Ovary (tissue), 10 donors: Measurements from ENCODE around the gene TGM1. TPM values are rescaled to one million over a fixed set of nuclear protein-coding genes. Genes with fewer than 3 reads are reported as not detected.
A peak's percentile ranks its signal among the peaks of the same experiment; 100 is the strongest.

Experiments
- DNase-seq, 5 donors: peaks; one replicate each; pipeline ENCODE4 v3.0.0-alpha.2; 2019 to 2020
- H3K27ac ChIP-seq, 2 donors: fragments of 200-600 bp; one replicate each; pipeline versions ENCODE4 v1.5.1 to v1.8.0; 2019 to 2022
- H3K27me3 ChIP-seq: fragments of 200-600 bp; one replicate; pipeline ENCODE4 v1.8.0; 2022
- H3K36me3 ChIP-seq: fragments of 200-600 bp; sonication (generic); one replicate; pipeline ENCODE4 v1.5.1; 2019
- H3K4me1 ChIP-seq: one replicate; pipeline ENCODE4 v1.8.1; 2013; ENCODE audit warnings: mild to moderate bottlenecking, moderate library complexity; ENCODE audit not compliant: insufficient read depth
- H3K4me3 ChIP-seq: fragments of 200-600 bp; sonication (generic); one replicate; pipeline ENCODE4 v1.5.1; 2017
- H3K9me3 ChIP-seq, 2 donors: fragments of 200-600 bp in 1 of 2; sonication (generic) in 1 of 2; one replicate each; pipeline versions ENCODE4 v1.5.1 to v1.8.1; 2013 to 2019; ENCODE audit warnings: mild to moderate bottlenecking in 1 of 2, moderate library complexity in 1 of 2
- CTCF ChIP-seq, 3 donors: fragments of 450-650 bp in 2 of 3; fragments of 200-600 bp in 1 of 3; IDR thresholded peaks; one replicate each; pipeline versions ENCODE4 v1.5.1 to v1.8.0; 2016 to 2022; ENCODE audit warnings: antibody characterized with exemption in 3 of 3, mild to moderate bottlenecking in 1 of 3
- EP300 ChIP-seq: sonication (generic); formaldehyde crosslinking; IDR thresholded peaks from one replicate; pipeline ENCODE4 v1.6.1; 2017; ENCODE audit warnings: antibody characterized with exemption
- POLR2A ChIP-seq: fragments of 450-650 bp; IDR thresholded peaks from one replicate; pipeline ENCODE4 v1.6.1; 2017; ENCODE audit warnings: antibody characterized with exemption, mild to moderate bottlenecking, moderate library complexity
- WGBS, 3 donors: extraction: QIAGEN DNeasy Blood & Tissue Kit in 1 of 3; methylation state at CpG; one replicate each; pipeline versions ENCODE4 v1.1.5 to v1.1.7; 2013 to 2017; 5-methylcytosine and 5-hydroxymethylcytosine counted together
- intact Hi-C, 4 donors: fragments of 100-400 bp; cut with DNase I; formaldehyde crosslinking; loops; one replicate each; pipeline versions ENCODE4 v1.11.0 to v1.15.1; 2022 to 2023
- long read RNA-seq, 3 donors: library from polyadenylated mRNA in 2 of 3; unstranded in 2 of 3; transcript quantifications; one replicate each; pipeline ENCODE4 v2.0.0 and lab custom pipeline, GENCODE V29; 2021 to 2026
- polyA plus RNA-seq, 2 donors: library from polyadenylated mRNA; stranded (reverse); fragments of 200-250 nt in 1 of 2; fragments of 350-450 nt in 1 of 2; fragmentation: Illumina TruSeq in 1 of 2; extraction: RNeasy Lipid Tissue Mini Kit (QIAGEN cat#74804) in 1 of 2; gene quantifications; one replicate each; pipeline ENCODE4 v1.2.3, GENCODE V29; 2013 to 2014
- total RNA-seq, 7 donors: library from RNA; depleted of rRNA in 2 of 7; stranded (reverse); fragments of >200 nt in 2 of 7; fragmentation: NEBNext Ultra II Directional in 3 of 7; extraction: Animal tissue kit (Norgen Biotek cat#: 25700) in 3 of 7; gene quantifications; one replicate each; pipeline versions ENCODE4 v1.1.0 to v1.2.4, GENCODE V29; 2016 to 2023
- donor health status: DM: no; HTN: no; CAD: no; lungs with moderate emphysema.
- donor health status: DM: no; HTN: no; CAD: no.
- donor health status: Bipolar disorder and iron deficiency.
- donor health status: DM: yes; HTN: yes; CAD: no.
- donor health status: DM: no; HTN: no; CAD: no.
- donor health status: DM: yes; HTN: yes; CAD: no.

Gene TGM1
- total RNA-seq (100 to 1,000 TPM in 1 of 7 donors, 1 to 10 TPM in 6; 3.1 to 152 (median 8.0) TPM), polyA plus RNA-seq (1 to 10 TPM; 1.1 to 1.7 TPM)
- long read RNA-seq, donor 1, transcript TGM1-201 (15 exons, 2,777 nt), result major isoform, 7 of 12 reads
- long read RNA-seq, donor 1, partial matches to known transcripts, result 3 of 12 reads
- long read RNA-seq, donor 1, other reads (novel, unspliced or antisense), result 2 of 12 reads
- long read RNA-seq, donor 2, result 0 reads
- long read RNA-seq, donor 3, partial matches to known transcripts, result 4 of 9 reads
- long read RNA-seq, donor 3, other reads (novel, unspliced or antisense), result 3 of 9 reads

- Histone ChIP-seq H3K27ac (no peak within 1 kb of the TSS), H3K27me3 (no peaks in the 10 kb centered on the region), H3K4me1 (peaks cover 3% of the 10 kb centered on the region), H3K9me3 (no peaks in the 10 kb centered on the region), H3K36me3 (no peaks in the 10 kb centered on the region), H3K4me3 (no peak within 1 kb of the TSS)
- DNase-seq, result no peak
- WGBS, 3 donors, result 75 to 83% (median 79%) methylated on average over 14 of the region's 14 CpGs
- intact Hi-C loops, result no loop called here
- TF ChIP-seq EP300, result no peak
- no peak for TF ChIP-seq POLR2A
- TF ChIP-seq CTCF (IDR thresholded peaks at IDR 0.05), result no peak
Measured at GRCh38 chr14:24262821-24263733, at the start of gene TGM1. Gene TGM1 (minus strand): TSS chr14:24263177. CDS start chr14:24262352, 825 bp downstream.

GRCh38 chr14:24311837-24312615 lies 49.0 kb upstream of the TGM1 start:
- intact Hi-C loops, result loop anchor here in 1 of 4 donors (5.0 kb wide), 1 partner anchor 70 kb away; the partner anchor contains the start of gene TINF2
- Histone ChIP-seq H3K4me3 (peak overlapping the region; percentile 40), H3K27ac (peak overlapping the region; percentile 73 to 85), H3K4me1 (peaks cover 18% of the 10 kb centered on the region), H3K36me3 (no peaks in the 10 kb centered on the region), H3K27me3 (no peaks in the 10 kb centered on the region), H3K9me3 (no peaks in the 10 kb centered on the region)
- TF ChIP-seq CTCF (IDR thresholded peaks at IDR 0.05), result no peak
- no peak for TF ChIP-seq EP300
- no peak for TF ChIP-seq POLR2A
- 89 to 97% (median 92%) methylated on average over 1 of the region's 1 CpG for WGBS, 3 donors
- DNase-seq, result no peak

- Histone ChIP-seq H3K27ac (peak within 1 kb of the TSS; percentile 73 to 85), H3K27me3 (no peaks in the 10 kb centered on the region), H3K4me3 (peak within 1 kb of the TSS; percentile 40), H3K9me3 (no peaks in the 10 kb centered on the region), H3K4me1 (peaks cover 12% of the 10 kb centered on the region), H3K36me3 (no peaks in the 10 kb centered on the region)
- peak; percentile 77 to 86 (median 83) for DNase-seq
- TF ChIP-seq POLR2A (peak; percentile 44), CTCF (IDR thresholded peaks at IDR 0.05) (peak; percentile 16 to 42 (median 27)), EP300 (no peak)
- intact Hi-C loops, result loop anchor here in 1 of 4 donors (5.0 kb wide), 1 partner anchor 69 kb away; the partner anchor contains the start of gene TINF2
- 0 to 11% (median 2%) methylated on average over 51 to 99 of the region's 99 CpGs for WGBS, 3 donors
Measured at GRCh38 chr14:24310646-24311604, 47.9 kb upstream of the TGM1 start, which contains the start of gene LTB4R. Gene LTB4R (plus strand): TSS chr14:24311502. CDS start chr14:24315652, 4,150 bp downstream.
